ENCODE results near the gene CNGA3.

Gene CNGA3

GRCh38 chr2:98378901-98379300 lies 32.6 kb downstream of the CNGA3 start:
- no peak for DNase-seq

- no peak for DNase-seq
These were observed 33.3 kb downstream of the CNGA3 start for GRCh38 chr2:98379311-98380202.

- no peak for DNase-seq
These were observed 33.9 kb downstream of the CNGA3 start for GRCh38 chr2:98380203-98380535.

GRCh38 chr2:98381494-98381893 lies 35.2 kb downstream of the CNGA3 start:
- DNase-seq = no peak

- DNase-seq = no peak
These were observed 35.8 kb downstream of the CNGA3 start for GRCh38 chr2:98382086-98382485.

GRCh38 chr2:98382739-98383138 lies 36.5 kb downstream of the CNGA3 start:
- no peak for DNase-seq

GRCh38 chr2:98383166-98383565 lies 36.9 kb downstream of the CNGA3 start:
- DNase-seq = no peak

GRCh38 chr2:98385050-98385699 lies 38.9 kb downstream of the CNGA3 start:
- peak; percentile 51 to 60 for DNase-seq

GRCh38 chr2:98387478-98387877 lies 41.2 kb downstream of the CNGA3 start:
- no peak for DNase-seq

- no peak for DNase-seq
These were observed 41.8 kb downstream of the CNGA3 start for GRCh38 chr2:98388081-98388480.

GRCh38 chr2:98388601-98389250 lies 42.5 kb downstream of the CNGA3 start:
- no peak for DNase-seq

- DNase-seq = no peak
These were observed 43.0 kb downstream of the CNGA3 start for GRCh38 chr2:98389251-98389605.

GRCh38 chr2:98390571-98391476 lies 44.6 kb downstream of the CNGA3 start:
- no peak for DNase-seq

GRCh38 chr2:98391581-98392270 lies 45.5 kb downstream of the CNGA3 start:
- DNase-seq = no peak

- no peak for DNase-seq
These were observed 47.1 kb downstream of the CNGA3 start for GRCh38 chr2:98393354-98393753.

GRCh38 chr2:98394595-98395153 lies 48.4 kb downstream of the CNGA3 start:
- no peak for DNase-seq

- DNase-seq = no peak
These were observed 49.7 kb downstream of the CNGA3 start for GRCh38 chr2:98395977-98396376.

GRCh38 chr2:98396745-98397355 lies 50.6 kb downstream of the CNGA3 start:
- DNase-seq = no peak

- no peak for DNase-seq
These were observed 52.9 kb downstream of the CNGA3 start for GRCh38 chr2:98399140-98399539.

GRCh38 chr2:98403878-98404277 lies 57.6 kb downstream of the CNGA3 start:
- no peak for DNase-seq

- DNase-seq = no peak
These were observed 58.4 kb downstream of the CNGA3 start for GRCh38 chr2:98404556-98405250.
